Hepatocyte (in vitro differentiated cells): ENCODE data around the gene MMP10. TPM values are rescaled to one million over a fixed set of nuclear protein-coding genes. Genes with fewer than 3 reads are reported as not detected.

ENCODE experiments used
- DNase-seq: peaks from one replicate; pipeline ENCODE4 v3.0.0-alpha.2; 2016; ENCODE audit warnings: low spot score
- H2AFZ ChIP-seq: fragments of 200-600 bp; sonication (generic); 2 replicates; pipeline ENCODE4 v1.6.0; 2016; ENCODE audit warnings: antibody characterized with exemption, mild to moderate bottlenecking
- H3K27ac ChIP-seq: fragments of 200-600 bp; sonication (generic); 2 replicates; pipeline ENCODE4 v1.5.1; 2016; ENCODE audit warnings: mild to moderate bottlenecking
- H3K27me3 ChIP-seq: fragments of 200-600 bp; sonication (generic); 2 replicates; pipeline ENCODE4 v1.6.1; 2016
- H3K36me3 ChIP-seq: fragments of 200-600 bp; sonication (generic); replicated peaks from 2 replicates; pipeline ENCODE4 v1.5.1; 2016; ENCODE audit warnings: low read depth; ENCODE audit not compliant: insufficient read depth
- H3K4me1 ChIP-seq: fragments of 200-600 bp; sonication (generic); 2 replicates; pipeline ENCODE4 v1.5.1; 2016; ENCODE audit warnings: mild to moderate bottlenecking, moderate library complexity; ENCODE audit not compliant: insufficient read depth
- H3K4me2 ChIP-seq: fragments of 200-600 bp; sonication (generic); 2 replicates; pipeline ENCODE4 v1.6.0; 2016
- H3K4me3 ChIP-seq: fragments of 200-600 bp; sonication (generic); 2 replicates; pipeline ENCODE4 v1.5.1; 2016; ENCODE audit warnings: mild to moderate bottlenecking
- H3K79me2 ChIP-seq: fragments of 200-600 bp; sonication (generic); 2 replicates; pipeline ENCODE4 v1.6.0; 2017; ENCODE audit warnings: mild to moderate bottlenecking
- H3K9me2 ChIP-seq: fragments of 200-600 bp; sonication (generic); replicated peaks from 2 replicates; pipeline ENCODE4 v1.6.0; 2017; ENCODE audit warnings: mild to moderate bottlenecking; ENCODE audit not compliant: insufficient read depth
- H3K9me3 ChIP-seq: fragments of 200-600 bp; sonication (generic); 2 replicates; pipeline ENCODE4 v1.5.1; 2016; ENCODE audit warnings: low read depth, mild to moderate bottlenecking
- H4K20me1 ChIP-seq: fragments of 200-600 bp; sonication (generic); 2 replicates; pipeline ENCODE4 v1.6.0; 2016; ENCODE audit warnings: mild to moderate bottlenecking; ENCODE audit not compliant: insufficient read depth, poor library complexity, severe bottlenecking
- CTCF ChIP-seq: fragments of 200-600 bp; sonication (generic); IDR thresholded peaks from 2 replicates; pipeline ENCODE4 v1.5.1; 2016; ENCODE audit warnings: antibody characterized with exemption, mild to moderate bottlenecking; ENCODE audit not compliant: poor library complexity
- EZH2 ChIP-seq: fragments of 200-600 bp; sonication (generic); IDR thresholded peaks from 2 replicates; pipeline ENCODE4 v1.6.1; 2016; ENCODE audit warnings: antibody characterized with exemption, mild to moderate bottlenecking, borderline replicate concordance
- EZH2phosphoT487 ChIP-seq: fragments of 200-600 bp; sonication (generic); IDR thresholded peaks from one replicate; pipeline ENCODE4 v1.6.1; 2018; ENCODE audit warnings: antibody characterized with exemption, mild to moderate bottlenecking, low read depth, moderate library complexity; ENCODE audit not compliant: unreplicated experiment, severe bottlenecking
- WGBS: methylation state at CpG from one replicate; pipeline ENCODE4 v1.1.6; 2016; ENCODE audit warnings: low lambda C conversion rate; ENCODE audit errors: missing lambda C conversion rate; 5-methylcytosine and 5-hydroxymethylcytosine counted together
- polyA plus RNA-seq: library from polyadenylated mRNA; unstranded; fragments of >200 nt; fragmentation: Nextera tagmentation; extraction: Ambion mirVana; gene quantifications from 2 replicates; pipeline ENCODE4 v1.2.1, GENCODE V29; 2016
- total RNA-seq: library from RNA; depleted of rRNA; stranded (reverse); fragments of >200 nt; gene quantifications from 2 replicates; pipeline ENCODE4 v1.2.3, GENCODE V29; 2014

The MMP10 gene
- total and polyA plus RNA-seq, 2 experiments from 2014 or later, result 1.5 to 2.3 TPM

- WGBS, result 98% methylated on average over 2 of the region's 2 CpGs
- H3K79me2 ChIP-seq, result no peaks in the 10 kb centered on the region
- no peaks in the 10 kb centered on the region for H3K9me2 ChIP-seq
- H3K9me3 ChIP-seq, result no peaks in the 10 kb centered on the region
- no peak for DNase-seq
- no peaks in the 10 kb centered on the region for H3K4me1 ChIP-seq
- no peak overlapping the region for H3K4me3 ChIP-seq
- H3K36me3 ChIP-seq, result no peaks in the 10 kb centered on the region
- no peak overlapping the region for H2AFZ ChIP-seq
- H3K27ac ChIP-seq, result no peak overlapping the region
- H3K27me3 ChIP-seq, result no peaks in the 10 kb centered on the region
- TF ChIP-seq CTCF, result no peak
- no peak for TF ChIP-seq EZH2phosphoT487
- no peak for TF ChIP-seq EZH2
- no peaks in the 10 kb centered on the region for H4K20me1 ChIP-seq
- H3K4me2 ChIP-seq, result no peak overlapping the region
Observed at GRCh38 chr11:102727890-102728289, 52.5 kb downstream of the MMP10 start.

- H3K4me2 ChIP-seq, result no peak within 1 kb of the TSS
Observed at GRCh38 chr11:102724904-102725500, 55.4 kb downstream of the MMP10 start, which contains the start of gene MMP8. MMP8 (minus strand) TSS chr11:102724954; CDS start chr11:102724855, 99 bp downstream.

GRCh38 chr11:102722821-102723220, 57.6 kb downstream of the MMP10 start:
- H4K20me1 ChIP-seq, result no peaks in the 10 kb centered on the region
- no peak overlapping the region for H2AFZ ChIP-seq
- H3K9me3 ChIP-seq, result no peaks in the 10 kb centered on the region
- no peaks in the 10 kb centered on the region for H3K79me2 ChIP-seq
- no peaks in the 10 kb centered on the region for H3K9me2 ChIP-seq
- H3K36me3 ChIP-seq, result no peaks in the 10 kb centered on the region
- no peak overlapping the region for H3K4me2 ChIP-seq
- H3K4me3 ChIP-seq, result no peak overlapping the region
- no peaks in the 10 kb centered on the region for H3K4me1 ChIP-seq
- TF ChIP-seq EZH2, result no peak
- TF ChIP-seq EZH2phosphoT487, result no peak
- TF ChIP-seq CTCF, result no peak
- no peaks in the 10 kb centered on the region for H3K27me3 ChIP-seq
- DNase-seq, result no peak
- no peak overlapping the region for H3K27ac ChIP-seq

More at GRCh38 chr11:102724904-102725500, 55.4 kb downstream of the MMP10 start, which contains the start of gene MMP8:
- Histone ChIP-seq H3K27ac (no peak within 1 kb of the TSS), H3K4me3 (no peak within 1 kb of the TSS), H3K79me2 (no peaks in the 10 kb centered on the region), H3K9me2 (no peaks in the 10 kb centered on the region), H2AFZ (no peak within 1 kb of the TSS), H3K4me1 (no peaks in the 10 kb centered on the region), H4K20me1 (no peaks in the 10 kb centered on the region), H3K36me3 (no peaks in the 10 kb centered on the region), H3K9me3 (no peaks in the 10 kb centered on the region), H3K27me3 (no peaks in the 10 kb centered on the region)
- 45% methylated on average over 2 of the region's 2 CpGs for WGBS
- no peak for DNase-seq
- TF ChIP-seq EZH2phosphoT487 (no peak), CTCF (no peak), EZH2 (no peak)

Other genes starting within 250 kb of the MMP10 start
- gene MMP7, start 249.9 kb downstream of the MMP10 start, total RNA-seq, result 1.9 and 5.0 TPM in 2 replicates
- 2.8 and 3.4 TPM in 2 replicates for gene MMP7, start 249.9 kb downstream of the MMP10 start, polyA plus RNA-seq
- not detected in 2 replicates for gene MMP20, start 155.3 kb downstream of the MMP10 start, total RNA-seq
- gene MMP20, start 155.3 kb downstream of the MMP10 start, polyA plus RNA-seq, result not detected in 2 replicates
- gene MMP27, start 74.9 kb downstream of the MMP10 start, total RNA-seq, result not detected in 2 replicates
- not detected in 2 replicates for gene MMP27, start 74.9 kb downstream of the MMP10 start, polyA plus RNA-seq
- 0.37 TPM in 1 of 2 replicates, not detected in the other for gene MMP8, start 55.7 kb downstream of the MMP10 start, total RNA-seq
- not detected in 2 replicates for gene MMP8, start 55.7 kb downstream of the MMP10 start, polyA plus RNA-seq
- gene MMP1, start 17.5 kb upstream of the MMP10 start, total RNA-seq, result 24.6 and 30.2 TPM in 2 replicates
- 8.4 and 10.1 TPM in 2 replicates for gene MMP1, start 17.5 kb upstream of the MMP10 start, polyA plus RNA-seq
- 0.97 and 2.8 TPM in 2 replicates for gene MMP3, start 63.0 kb upstream of the MMP10 start, total RNA-seq
- gene MMP3, start 63.0 kb upstream of the MMP10 start, polyA plus RNA-seq, result 0.61 and 0.93 TPM in 2 replicates
- 0.57 and 0.96 TPM in 2 replicates for gene MMP12, start 94.4 kb upstream of the MMP10 start, total RNA-seq
- 0.16 and 0.60 TPM in 2 replicates for gene MMP12, start 94.4 kb upstream of the MMP10 start, polyA plus RNA-seq
- 0.57 TPM in 1 of 2 replicates, not detected in the other for gene MMP13, start 175.1 kb upstream of the MMP10 start, total RNA-seq
- not detected in 2 replicates for gene MMP13, start 175.1 kb upstream of the MMP10 start, polyA plus RNA-seq